ENCODE results near the gene DBI. TPM values are rescaled to one million over a fixed set of nuclear protein-coding genes. Genes with fewer than 3 reads are reported as not detected.
"Not testable (repeated sequence)": the region's sequence is repeated elsewhere in the genome, so short reads cannot be mapped to it uniquely, and the experiment has no call there.

Gene DBI
- total RNA-seq, 1 donor from 2014 or later: 126 TPM

GRCh38 chr2:119393971-119394748 lies 27.4 kb downstream of the DBI start:
- intact Hi-C loops (cut with micrococcal nuclease): no loop called here

GRCh38 chr2:119397196-119397595 lies 30.4 kb downstream of the DBI start:
- intact Hi-C loops (cut with micrococcal nuclease): no loop called here

GRCh38 chr2:119402106-119402505 lies 35.3 kb downstream of the DBI start:
- intact Hi-C loops (cut with micrococcal nuclease): no loop called here

- intact Hi-C loops (cut with micrococcal nuclease): no loop called here
Observed at GRCh38 chr2:119402645-119403560, 36.1 kb downstream of the DBI start.

- intact Hi-C loops (cut with micrococcal nuclease): not testable (repeated sequence)
Observed at GRCh38 chr2:119403618-119404017, 36.8 kb downstream of the DBI start.

GRCh38 chr2:119405151-119405550 lies 38.4 kb downstream of the DBI start:
- intact Hi-C loops (cut with micrococcal nuclease): no loop called here

- intact Hi-C loops (cut with micrococcal nuclease): loop anchor here (1.0 to 2.0 kb wide), 2 partner anchors 69 to 253 kb away; no protein-coding TSS in a partner anchor
Observed at GRCh38 chr2:119407430-119408220, 40.8 kb downstream of the DBI start.

GRCh38 chr2:119408221-119408619 lies 41.4 kb downstream of the DBI start:
- intact Hi-C loops (cut with micrococcal nuclease): no loop called here

GRCh38 chr2:119409506-119409905 lies 42.7 kb downstream of the DBI start:
- intact Hi-C loops (cut with micrococcal nuclease): no loop called here

GRCh38 chr2:119414894-119415293 lies 48.1 kb downstream of the DBI start:
- intact Hi-C loops (cut with micrococcal nuclease): no loop called here

GRCh38 chr2:119415630-119416029 lies 48.9 kb downstream of the DBI start:
- intact Hi-C loops (cut with micrococcal nuclease): no loop called here

GRCh38 chr2:119416299-119416923 lies 49.6 kb downstream of the DBI start:
- intact Hi-C loops (cut with micrococcal nuclease): no loop called here

- intact Hi-C loops (cut with micrococcal nuclease): no loop called here
Observed at GRCh38 chr2:119417908-119418307, 51.1 kb downstream of the DBI start.

GRCh38 chr2:119419065-119419464 lies 52.3 kb downstream of the DBI start:
- intact Hi-C loops (cut with micrococcal nuclease): no loop called here

- intact Hi-C loops (cut with micrococcal nuclease): no loop called here
Observed at GRCh38 chr2:119419803-119420508, 53.2 kb downstream of the DBI start.

GRCh38 chr2:119421304-119421703 lies 54.5 kb downstream of the DBI start:
- intact Hi-C loops (cut with micrococcal nuclease): no loop called here

GRCh38 chr2:119421741-119422140 lies 55.0 kb downstream of the DBI start:
- intact Hi-C loops (cut with micrococcal nuclease): no loop called here
